Caco-2 (cell line): ENCODE data around the gene DDT. TPM values are rescaled to one million over a fixed set of nuclear protein-coding genes. Genes with fewer than 3 reads are reported as not detected.
A peak's percentile ranks its signal among the peaks of the same experiment; 100 is the strongest.
"Not testable (repeated sequence)": the region's sequence is repeated elsewhere in the genome, so short reads cannot be mapped to it uniquely, and the experiment has no call there.

Experiments
- BruUV-seq: library from RNA; stranded (reverse); fragments of 400-500 nt; replicated peaks from 2 replicates; lab custom pipeline; 2021; lab: Mats Ljungman, UMichigan
- CTCF ChIA-PET: fragments of 300-600 bp; sonication (Branson Sonifier 250); formaldehyde crosslinking; loops from one replicate; lab custom pipeline; 2022; ENCODE audit warnings: antibody characterized with exemption; lab: Charles Lee
- POLR2A ChIA-PET: fragments of 300-600 bp; sonication (Branson Sonifier 250); formaldehyde crosslinking; loops from one replicate; lab custom pipeline; 2022; ENCODE audit warnings: antibody characterized with exemption; lab: Charles Lee
- DNase-seq, 2 experiments: peaks; one replicate each; pipeline versions ENCODE4 v3.0.0 to v3.0.0-alpha.2; 2020 to 2022
- H3K27me3 ChIP-seq: replicated peaks from 2 replicates; pipeline ENCODE4 v1.6.0; 2011; ENCODE audit warnings: low read length; ENCODE audit not compliant: control insufficient read depth, insufficient read depth
- H3K36me3 ChIP-seq: 2 replicates; pipeline ENCODE4 v1.5.1; 2011; ENCODE audit warnings: low read length; ENCODE audit not compliant: control insufficient read depth, insufficient read depth
- H3K4me1 ChIP-seq: fragments of 250-450 bp; sonication (Bioruptor Pico); 2 replicates; pipeline ENCODE4 v1.5.1; 2020; ENCODE audit warnings: mild to moderate bottlenecking
- H3K4me3 ChIP-seq: 2 replicates; pipeline ENCODE4 v1.5.1; 2011; ENCODE audit warnings: low read depth, mild to moderate bottlenecking, control low read depth, low read length
- H3K9me3 ChIP-seq: fragments of 250-450 bp; sonication (Bioruptor Pico); 2 replicates; pipeline ENCODE4 v1.5.1; 2020; ENCODE audit warnings: mild to moderate bottlenecking, moderate library complexity
- H3K27ac Mint-ChIP-seq: one replicate; pipeline ENCODE4 v1.8.0; 2022; ENCODE audit warnings: mixed read lengths; ENCODE audit not compliant: unreplicated experiment
- H3K27me3 Mint-ChIP-seq: one replicate; pipeline ENCODE4 v1.8.0; 2022; ENCODE audit warnings: mixed read lengths; ENCODE audit not compliant: insufficient read depth, unreplicated experiment
- H3K36me3 Mint-ChIP-seq: one replicate; pipeline ENCODE4 v1.8.0; 2022; ENCODE audit warnings: mild to moderate bottlenecking, mixed read lengths; ENCODE audit not compliant: insufficient read depth, unreplicated experiment
- H3K4me1 Mint-ChIP-seq: one replicate; pipeline ENCODE4 v1.8.0; 2022; ENCODE audit warnings: low read depth, mixed read lengths; ENCODE audit not compliant: unreplicated experiment
- H3K4me3 Mint-ChIP-seq: one replicate; pipeline ENCODE4 v1.8.0; 2022; ENCODE audit warnings: mild to moderate bottlenecking, moderate library complexity, mixed read lengths; ENCODE audit not compliant: unreplicated experiment
- H3K9me3 Mint-ChIP-seq: one replicate; pipeline ENCODE4 v1.8.0; 2022; ENCODE audit warnings: mixed read lengths; ENCODE audit not compliant: unreplicated experiment
- intact Hi-C: fragments of 100-400 bp; cut with micrococcal nuclease; formaldehyde crosslinking; loops from one replicate; pipeline ENCODE4 v1.10.0; 2022; ENCODE audit not compliant: unreplicated experiment
- total RNA-seq: library from RNA; stranded (reverse); gene quantifications from 2 replicates; pipeline ENCODE4 v1.2.3, GENCODE V29; 2022
- TF ChIP-seq, protein P1 (sequence below), 2 experiments: fragments of 200-600 bp in 1 of 2; IDR thresholded peaks; 1 replicate in 1 of 2; 2 replicates in 1 of 2; pipeline versions ENCODE4 v1.5.1 to v1.8.0; 2011 to 2022; ENCODE audit warnings: antibody characterized with exemption in 1 of 2, control low read depth in 1 of 2, inconsistent platforms in 1 of 2, low read depth in 1 of 2, low read length in 1 of 2, mild to moderate bottlenecking in 1 of 2, moderate library complexity in 1 of 2; ENCODE audit not compliant: insufficient read depth in 1 of 2, severe bottlenecking in 1 of 2, unreplicated experiment in 1 of 2

DDT gene
- total RNA-seq, 1 experiment from 2014 or later: 123 TPM

DNA sequence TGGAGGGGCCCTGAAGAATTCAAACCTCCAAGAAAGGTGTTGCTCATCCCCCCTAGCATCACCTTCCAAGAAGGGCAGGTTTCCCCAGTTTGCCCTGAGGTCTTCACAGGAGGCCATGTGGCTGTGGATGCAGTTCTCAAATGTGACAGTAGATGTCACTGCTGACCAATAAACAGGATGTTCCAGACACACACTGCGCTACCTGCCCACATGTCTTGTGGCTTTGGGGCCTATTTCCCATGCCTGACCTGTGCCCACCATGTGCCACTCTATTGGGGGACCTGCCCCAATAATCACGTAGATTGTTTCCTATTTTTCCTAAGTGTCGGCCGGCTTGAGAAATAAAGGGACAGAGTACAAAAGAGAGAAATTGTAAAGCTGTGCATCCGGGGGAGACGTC, 10.2 kb upstream of the DDT start:
- no peaks in the 10 kb centered on the region for H3K36me3 Mint-ChIP-seq
- POLR2A ChIA-PET: no interaction called here
- Histone ChIP-seq H3K27me3 (no peaks in the 10 kb centered on the region), H3K36me3 (no peaks in the 10 kb centered on the region), H3K4me3 (no peak overlapping the region), H3K9me3 (no peaks in the 10 kb centered on the region), H3K4me1 (no peaks in the 10 kb centered on the region)
- H3K9me3 Mint-ChIP-seq: peaks cover 8% of the 10 kb centered on the region
- H3K27ac Mint-ChIP-seq: no peak overlapping the region
- TF ChIP-seq, protein P1, sequence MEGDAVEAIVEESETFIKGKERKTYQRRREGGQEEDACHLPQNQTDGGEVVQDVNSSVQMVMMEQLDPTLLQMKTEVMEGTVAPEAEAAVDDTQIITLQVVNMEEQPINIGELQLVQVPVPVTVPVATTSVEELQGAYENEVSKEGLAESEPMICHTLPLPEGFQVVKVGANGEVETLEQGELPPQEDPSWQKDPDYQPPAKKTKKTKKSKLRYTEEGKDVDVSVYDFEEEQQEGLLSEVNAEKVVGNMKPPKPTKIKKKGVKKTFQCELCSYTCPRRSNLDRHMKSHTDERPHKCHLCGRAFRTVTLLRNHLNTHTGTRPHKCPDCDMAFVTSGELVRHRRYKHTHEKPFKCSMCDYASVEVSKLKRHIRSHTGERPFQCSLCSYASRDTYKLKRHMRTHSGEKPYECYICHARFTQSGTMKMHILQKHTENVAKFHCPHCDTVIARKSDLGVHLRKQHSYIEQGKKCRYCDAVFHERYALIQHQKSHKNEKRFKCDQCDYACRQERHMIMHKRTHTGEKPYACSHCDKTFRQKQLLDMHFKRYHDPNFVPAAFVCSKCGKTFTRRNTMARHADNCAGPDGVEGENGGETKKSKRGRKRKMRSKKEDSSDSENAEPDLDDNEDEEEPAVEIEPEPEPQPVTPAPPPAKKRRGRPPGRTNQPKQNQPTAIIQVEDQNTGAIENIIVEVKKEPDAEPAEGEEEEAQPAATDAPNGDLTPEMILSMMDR (IDR thresholded peaks at IDR 0.05; ENCODE audit: insufficient read depth in 1 of 2, low read depth in 1 of 2, low read length in 1 of 2, severe bottlenecking in 1 of 2, unreplicated experiment in 1 of 2): peak; percentile 65 to 80
- BruUV-seq: no TSS peak
- H3K4me1 Mint-ChIP-seq: no peaks in the 10 kb centered on the region
- no peak overlapping the region for H3K4me3 Mint-ChIP-seq
- peak; percentile 53 to 67 for DNase-seq
- CTCF ChIA-PET: no interaction called here
- H3K27me3 Mint-ChIP-seq: no peaks in the 10 kb centered on the region
- intact Hi-C loops: loop anchor here (5.0 kb wide), 2 partner anchors 178 to 193 kb away; no protein-coding TSS in a partner anchor

DNA sequence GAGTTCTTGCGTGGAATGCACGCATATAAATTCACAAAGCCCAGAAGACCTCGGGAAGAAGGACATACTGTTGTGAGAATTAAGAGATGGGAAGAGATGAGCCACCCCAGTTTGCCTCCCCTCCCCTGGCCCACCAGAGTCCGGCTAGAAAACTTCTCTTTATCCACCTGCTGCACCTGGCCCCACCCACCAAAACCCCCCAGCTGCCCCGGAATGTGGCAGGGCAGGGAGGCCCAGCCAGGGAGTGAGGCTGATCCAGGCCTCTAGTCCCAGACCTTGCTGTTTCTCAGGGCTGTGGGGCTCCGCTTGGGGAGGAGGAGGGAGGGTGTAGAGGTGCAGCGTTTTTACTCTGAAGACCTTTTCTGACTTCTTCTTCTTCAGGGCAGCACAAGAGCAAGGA, 6.3 kb upstream of the DDT start:
- H3K4me1 ChIP-seq, CTCF ChIA-PET, H3K9me3 Mint-ChIP-seq, H3K4me3 ChIP-seq, POLR2A ChIA-PET, H3K4me3 Mint-ChIP-seq, H3K27me3 Mint-ChIP-seq, H3K27me3 ChIP-seq, H3K36me3 ChIP-seq, H3K9me3 ChIP-seq, H3K27ac Mint-ChIP-seq, H3K36me3 Mint-ChIP-seq, DNase-seq, H3K4me1 Mint-ChIP-seq: not testable (repeated sequence)
- TSS peak; percentile 20 for BruUV-seq
- intact Hi-C loops: loop anchor here (5.0 kb wide), 2 partner anchors 182 to 197 kb away; no protein-coding TSS in a partner anchor

DNA sequence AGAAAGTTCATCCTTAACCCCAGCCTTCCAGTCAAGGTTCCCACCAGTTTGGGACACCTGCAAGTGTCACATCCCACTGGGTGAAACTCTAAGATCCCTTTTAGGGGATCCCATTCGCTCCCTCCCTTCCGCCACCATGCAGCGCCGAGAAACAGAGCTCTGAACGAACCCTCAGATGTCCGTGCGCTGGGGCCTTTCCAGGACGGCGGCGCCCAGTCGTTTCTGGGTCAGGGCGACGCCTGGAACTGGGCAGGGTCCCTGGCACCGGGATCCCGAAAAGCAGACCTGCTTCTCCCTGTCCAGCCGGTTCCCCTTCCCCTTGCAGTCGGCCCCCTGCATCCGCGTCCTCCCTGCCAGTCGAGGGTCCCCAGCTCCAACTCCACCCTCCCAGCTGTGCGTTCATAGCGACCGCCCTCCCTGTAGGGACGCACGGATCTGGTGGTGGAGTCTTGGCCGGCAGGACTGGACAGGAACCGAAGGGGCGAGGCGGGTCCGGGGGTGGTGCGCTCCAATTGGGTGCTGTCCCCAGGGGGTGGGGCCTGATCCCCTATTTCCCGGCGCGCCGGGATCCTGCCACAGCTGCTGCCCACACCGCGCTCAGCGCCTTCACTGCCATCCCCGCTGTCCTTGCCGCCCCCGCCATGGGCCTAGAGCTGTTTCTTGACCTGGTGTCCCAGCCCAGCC, 5.5 kb upstream of the DDT start, which contains the start of gene GSTT2:
Gene GSTT2, plus strand, starts transcription at position 578 of the 684 bp plus-strand sequence.
- H3K27me3 ChIP-seq, H3K27me3 Mint-ChIP-seq, DNase-seq, H3K4me1 Mint-ChIP-seq, H3K4me1 ChIP-seq, H3K9me3 ChIP-seq, H3K9me3 Mint-ChIP-seq, H3K4me3 Mint-ChIP-seq, BruUV-seq, POLR2A ChIA-PET, H3K36me3 Mint-ChIP-seq, CTCF ChIA-PET, H3K4me3 ChIP-seq, H3K27ac Mint-ChIP-seq, H3K36me3 ChIP-seq: not testable (repeated sequence)
- intact Hi-C loops: loop anchor here (5.0 kb wide), 2 partner anchors 183 to 198 kb away; no protein-coding TSS in a partner anchor

DNA sequence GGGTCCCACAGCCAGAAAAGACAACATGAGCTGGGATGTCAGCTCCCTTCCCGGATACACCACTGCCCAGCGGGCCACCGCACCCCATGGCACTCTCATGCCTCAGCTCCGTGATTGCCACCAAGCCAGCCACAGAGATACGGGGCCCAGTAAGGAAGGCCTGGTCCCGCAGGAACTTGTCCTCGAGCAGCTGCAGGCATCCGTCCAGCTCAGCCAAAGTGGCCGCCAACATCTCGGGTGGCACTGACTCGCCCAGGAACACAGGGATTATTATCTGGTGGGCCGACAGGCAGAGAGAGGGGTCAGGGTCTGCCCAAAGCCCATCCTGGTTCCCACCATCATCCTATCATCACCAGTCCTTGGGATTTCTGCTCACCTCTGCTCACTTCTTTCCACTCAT, 3.1 kb upstream of the DDT start:
- POLR2A ChIA-PET, H3K27me3 ChIP-seq, H3K4me3 ChIP-seq, H3K36me3 Mint-ChIP-seq, CTCF ChIA-PET, H3K9me3 ChIP-seq, H3K27me3 Mint-ChIP-seq, H3K27ac Mint-ChIP-seq, BruUV-seq, DNase-seq, H3K4me1 ChIP-seq, H3K4me3 Mint-ChIP-seq, H3K4me1 Mint-ChIP-seq, intact Hi-C loops, H3K36me3 ChIP-seq, H3K9me3 Mint-ChIP-seq: not testable (repeated sequence)

DNA sequence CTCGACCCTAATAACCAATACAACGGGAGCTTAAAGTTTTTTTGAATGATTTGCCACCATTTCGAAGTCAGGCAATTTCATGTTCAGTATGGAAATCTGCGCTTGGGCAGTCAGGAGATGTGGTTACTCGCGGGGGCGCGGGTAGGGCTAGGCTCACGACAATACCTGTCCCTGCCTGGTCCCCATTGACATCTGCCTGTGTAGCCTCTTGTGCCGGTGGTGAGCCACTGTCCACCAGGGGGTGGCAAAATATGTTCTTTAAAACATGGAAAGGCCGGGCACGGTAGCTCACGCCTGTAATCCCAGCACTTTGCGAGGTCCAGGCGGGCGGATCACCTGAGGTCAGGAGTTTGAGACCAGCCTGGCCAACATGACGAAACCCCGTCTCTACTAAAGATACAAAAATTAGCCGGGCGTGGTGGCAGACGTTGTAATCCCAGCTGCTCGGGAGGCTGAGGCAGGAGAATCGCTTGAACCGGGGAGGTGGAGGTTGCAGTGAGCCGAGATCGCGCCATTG, 653 bp upstream of the DDT start:
- POLR2A ChIA-PET, H3K4me3 ChIP-seq, H3K9me3 Mint-ChIP-seq, H3K27me3 Mint-ChIP-seq, H3K9me3 ChIP-seq, intact Hi-C loops, H3K27me3 ChIP-seq, H3K27ac Mint-ChIP-seq, H3K36me3 ChIP-seq, H3K4me1 ChIP-seq, H3K4me1 Mint-ChIP-seq, H3K4me3 Mint-ChIP-seq: not testable (repeated sequence)
- DNase-seq: peak; percentile 51 to 55
- BruUV-seq: TSS peak; percentile 31
- CTCF ChIA-PET: interaction anchor here (0.6 kb wide), 1 partner anchor 36 kb away, joined by 3 read pairs; no protein-coding TSS in a partner anchor
- peaks cover 18% of the 10 kb centered on the region for H3K36me3 Mint-ChIP-seq

DNA sequence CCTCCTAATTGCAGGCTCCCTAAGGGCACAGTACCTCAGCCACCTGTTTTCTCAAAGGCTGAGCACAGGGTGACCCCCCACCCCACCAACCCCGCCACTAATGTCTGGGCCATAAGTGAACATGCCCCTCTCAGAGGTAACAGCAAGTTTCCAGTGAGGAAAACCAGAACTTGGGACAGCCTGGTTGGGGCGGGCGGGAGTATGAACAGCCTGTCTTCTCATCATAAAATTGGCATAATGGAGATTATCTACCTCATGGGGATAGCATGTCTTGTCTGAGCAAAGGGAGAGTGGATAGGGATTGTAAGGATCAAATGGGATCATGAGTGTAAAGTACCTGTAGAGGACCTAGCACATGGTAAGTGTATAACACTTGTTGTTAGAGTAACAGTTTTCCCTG, 2.3 kb downstream of the DDT start:
- H3K36me3 Mint-ChIP-seq: peaks cover 29% of the 10 kb centered on the region
- DNase-seq, H3K4me3 ChIP-seq, H3K27me3 Mint-ChIP-seq, POLR2A ChIA-PET, CTCF ChIA-PET, intact Hi-C loops, H3K4me1 ChIP-seq, H3K4me3 Mint-ChIP-seq, BruUV-seq, H3K27me3 ChIP-seq, H3K4me1 Mint-ChIP-seq, H3K9me3 Mint-ChIP-seq, H3K36me3 ChIP-seq, H3K27ac Mint-ChIP-seq, H3K9me3 ChIP-seq: not testable (repeated sequence)
